K562 (cell line): Measurements from ENCODE around the gene IL10RB. TPM values are rescaled to one million over a fixed set of nuclear protein-coding genes. Genes with fewer than 3 reads are reported as not detected.
A peak's percentile ranks its signal among the peaks of the same experiment; 100 is the strongest.

Experiments
- BCOR ChIP-seq: fragments of 450-650 bp; IDR thresholded peaks from 2 replicates; pipeline ENCODE4 v1.6.1; 2016
- CREB1 ChIP-seq, 2 experiments: sonication (generic) in 1 of 2; formaldehyde crosslinking in 1 of 2; IDR thresholded peaks; 2 replicates each; pipeline versions ENCODE4 v1.6.1 to v1.8.0; 2012 to 2022; ENCODE audit warnings: inconsistent platforms in 1 of 2, mild to moderate bottlenecking in 1 of 2, missing genetic modification reagents in 1 of 2, moderate library complexity in 1 of 2
- KDM1A ChIP-seq, 2 experiments: fragments of 450-650 bp; IDR thresholded peaks; 2 replicates each; pipeline ENCODE4 v1.6.1; 2016; ENCODE audit warnings: mild to moderate bottlenecking in 2 of 2
- KLF13 ChIP-seq: fragments of 450-650 bp; IDR thresholded peaks from 2 replicates; pipeline ENCODE4 v1.6.1; 2016; ENCODE audit warnings: missing genetic modification characterization, low read depth, mild to moderate bottlenecking, missing compliant biosample characterization, moderate library complexity, borderline replicate concordance
- MYC ChIP-seq, 2 experiments: fragments of 250-450 bp in 1 of 2; sonication (Bioruptor Pico) in 1 of 2; IDR thresholded peaks; 2 replicates each; pipeline versions ENCODE4 v1.5.1 to v1.6.1; 2012 to 2021; ENCODE audit warnings: low read depth in 2 of 2, borderline replicate concordance in 1 of 2, improper control_type of control experiment in 1 of 2, low read length in 1 of 2, mild to moderate bottlenecking in 1 of 2, moderate library complexity in 1 of 2
- MYNN ChIP-seq, 2 experiments: sonication (generic); formaldehyde crosslinking in 1 of 2; IDR thresholded peaks; 2 replicates each; pipeline versions ENCODE4 v1.5.0 to v1.6.1; 2016 to 2020; ENCODE audit warnings: antibody characterized with exemption in 1 of 2, missing genetic modification reagents in 1 of 2
- NCOA1 ChIP-seq: fragments of 450-650 bp; IDR thresholded peaks from 2 replicates; pipeline ENCODE4 v1.6.1; 2016; ENCODE audit warnings: low read depth
- PCBP1 ChIP-seq: fragments of 200-400 bp; formaldehyde crosslinking; IDR thresholded peaks from 2 replicates; pipeline ENCODE4 v1.6.1; 2018; ENCODE audit warnings: mild to moderate bottlenecking, low read depth, low read length; ENCODE audit not compliant: poor library complexity, severe bottlenecking
- SMARCC2 ChIP-seq: fragments of 450-650 bp; IDR thresholded peaks from 2 replicates; pipeline ENCODE4 v1.6.1; 2017; ENCODE audit warnings: antibody characterized with exemption, moderate library complexity, mild to moderate bottlenecking, low read depth
- TCF3 ChIP-seq: sonication (generic); formaldehyde crosslinking; IDR thresholded peaks from 2 replicates; pipeline ENCODE4 v1.4.0; 2020; ENCODE audit warnings: mild to moderate bottlenecking, missing genetic modification reagents
- TEAD1 ChIP-seq, 2 experiments: fragments of 450-650 bp in 1 of 2; sonication (generic) in 1 of 2; formaldehyde crosslinking; IDR thresholded peaks; 2 replicates each; pipeline versions ENCODE4 v1.4.0 to v1.8.0; 2020 to 2022; ENCODE audit warnings: mild to moderate bottlenecking in 2 of 2, missing genetic modification reagents in 1 of 2
- ZNF143 ChIP-seq: sonication (generic); formaldehyde crosslinking; IDR thresholded peaks from 2 replicates; pipeline ENCODE4 v1.9.0; 2022; ENCODE audit warnings: mild to moderate bottlenecking, missing genetic modification reagents
- polyA plus RNA-seq, 8 experiments: library from polyadenylated mRNA; depleted of rRNA in 4 of 8; stranded (reverse) in 5 of 8; unstranded in 3 of 8; fragments of >200 nt; fragmentation: Nextera tagmentation in 2 of 8; fragmentation: Illumina TruSeq in 1 of 8; extraction: Ambion mirVana in 2 of 8; extraction: Trizol in 1 of 8; gene quantifications; 2 replicates each; pipeline versions ENCODE4 v1.2.1 to v1.2.3, GENCODE V29; 2011 to 2014; ENCODE audit warnings: inconsistent platforms in 1 of 8, missing spikeins in 1 of 8
- total RNA-seq, 7 experiments: library from RNA; depleted of rRNA in 6 of 7; stranded (reverse); fragments of >200 nt in 6 of 7; fragmentation: Illumina TruSeq in 2 of 7; extraction: Trizol in 2 of 7; gene quantifications; 2 replicates each; pipeline versions ENCODE4 v1.2.1 to v1.2.3, GENCODE V29; 2011 to 2021; ENCODE audit warnings: low replicate concordance in 1 of 7
- TF ChIP-seq, protein P1 (sequence below): fragments of 250-450 bp; sonication (Bioruptor Pico); IDR thresholded peaks from 2 replicates; pipeline ENCODE4 v1.4.0; 2020; ENCODE audit warnings: mild to moderate bottlenecking, moderate library complexity
- TF ChIP-seq, protein P2 (sequence below), 2 experiments: fragments of 450-650 bp; IDR thresholded peaks; 2 replicates each; pipeline ENCODE4 v1.6.1; 2016
- TF ChIP-seq, protein P3 (sequence below): fragments of 200-800 bp; sonication (Bioruptor generic); IDR thresholded peaks from 2 replicates; pipeline ENCODE4 v1.6.1; 2016; ENCODE audit warnings: missing genetic modification characterization, missing compliant biosample characterization

IL10RB gene
- total and polyA plus RNA-seq, 9 of the 15 experiments (the other 6 are each of a cell fraction or from before 2014, with no cell fraction given): 10.9 to 33.8 (median 23.0) TPM

DNA sequence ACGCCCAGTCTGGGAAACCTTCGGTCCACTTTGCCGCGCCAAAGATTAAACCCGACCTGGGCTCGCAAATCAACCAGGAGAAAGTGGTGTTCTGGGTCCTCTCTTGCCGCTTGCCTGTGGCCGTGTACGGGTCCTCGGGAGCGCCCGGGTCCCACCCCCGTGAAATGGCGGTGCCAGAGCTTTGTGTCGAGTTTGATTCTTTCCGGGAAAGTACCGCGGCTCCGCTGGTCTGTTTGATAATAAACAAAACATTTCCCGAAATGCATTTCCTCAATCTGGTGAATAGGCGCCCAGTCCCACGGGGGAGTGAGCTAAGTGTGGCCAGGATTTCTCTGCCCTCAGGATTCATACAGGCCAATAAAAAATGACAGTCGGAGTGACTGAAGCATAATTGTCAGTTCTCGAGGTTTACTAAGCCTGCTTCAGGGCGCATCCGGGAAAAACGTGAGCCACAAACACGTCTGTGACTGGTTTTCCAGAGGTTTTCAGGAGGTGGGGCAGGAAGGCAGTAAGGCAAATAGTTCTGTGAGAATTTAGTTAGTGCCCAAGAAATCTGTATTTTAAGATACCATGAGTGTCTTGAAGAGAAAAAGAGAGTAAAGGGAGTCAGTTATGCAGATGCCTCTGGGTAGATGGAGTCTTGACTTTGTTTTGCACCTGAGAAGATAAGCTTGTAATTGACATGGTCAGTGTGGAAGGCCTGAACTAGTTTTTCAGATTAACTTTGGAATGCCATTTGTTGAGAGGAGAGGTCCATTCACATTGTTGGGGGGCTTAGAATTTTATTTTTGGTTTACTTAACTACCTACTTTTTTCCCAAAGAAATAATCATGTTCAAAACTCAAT is 59.3 kb downstream of the IL10RB start (continued):
- TF ChIP-seq, protein P1, sequence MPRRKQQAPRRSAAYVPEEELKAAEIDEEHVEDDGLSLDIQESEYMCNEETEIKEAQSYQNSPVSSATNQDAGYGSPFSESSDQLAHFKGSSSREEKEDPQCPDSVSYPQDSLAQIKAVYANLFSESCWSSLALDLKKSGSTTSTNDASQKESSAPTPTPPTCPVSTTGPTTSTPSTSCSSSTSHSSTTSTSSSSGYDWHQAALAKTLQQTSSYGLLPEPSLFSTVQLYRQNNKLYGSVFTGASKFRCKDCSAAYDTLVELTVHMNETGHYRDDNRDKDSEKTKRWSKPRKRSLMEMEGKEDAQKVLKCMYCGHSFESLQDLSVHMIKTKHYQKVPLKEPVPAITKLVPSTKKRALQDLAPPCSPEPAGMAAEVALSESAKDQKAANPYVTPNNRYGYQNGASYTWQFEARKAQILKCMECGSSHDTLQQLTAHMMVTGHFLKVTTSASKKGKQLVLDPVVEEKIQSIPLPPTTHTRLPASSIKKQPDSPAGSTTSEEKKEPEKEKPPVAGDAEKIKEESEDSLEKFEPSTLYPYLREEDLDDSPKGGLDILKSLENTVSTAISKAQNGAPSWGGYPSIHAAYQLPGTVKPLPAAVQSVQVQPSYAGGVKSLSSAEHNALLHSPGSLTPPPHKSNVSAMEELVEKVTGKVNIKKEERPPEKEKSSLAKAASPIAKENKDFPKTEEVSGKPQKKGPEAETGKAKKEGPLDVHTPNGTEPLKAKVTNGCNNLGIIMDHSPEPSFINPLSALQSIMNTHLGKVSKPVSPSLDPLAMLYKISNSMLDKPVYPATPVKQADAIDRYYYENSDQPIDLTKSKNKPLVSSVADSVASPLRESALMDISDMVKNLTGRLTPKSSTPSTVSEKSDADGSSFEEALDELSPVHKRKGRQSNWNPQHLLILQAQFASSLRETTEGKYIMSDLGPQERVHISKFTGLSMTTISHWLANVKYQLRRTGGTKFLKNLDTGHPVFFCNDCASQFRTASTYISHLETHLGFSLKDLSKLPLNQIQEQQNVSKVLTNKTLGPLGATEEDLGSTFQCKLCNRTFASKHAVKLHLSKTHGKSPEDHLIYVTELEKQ (CRISPR knock-in tag): no peak
- TF ChIP-seq, protein P2, sequence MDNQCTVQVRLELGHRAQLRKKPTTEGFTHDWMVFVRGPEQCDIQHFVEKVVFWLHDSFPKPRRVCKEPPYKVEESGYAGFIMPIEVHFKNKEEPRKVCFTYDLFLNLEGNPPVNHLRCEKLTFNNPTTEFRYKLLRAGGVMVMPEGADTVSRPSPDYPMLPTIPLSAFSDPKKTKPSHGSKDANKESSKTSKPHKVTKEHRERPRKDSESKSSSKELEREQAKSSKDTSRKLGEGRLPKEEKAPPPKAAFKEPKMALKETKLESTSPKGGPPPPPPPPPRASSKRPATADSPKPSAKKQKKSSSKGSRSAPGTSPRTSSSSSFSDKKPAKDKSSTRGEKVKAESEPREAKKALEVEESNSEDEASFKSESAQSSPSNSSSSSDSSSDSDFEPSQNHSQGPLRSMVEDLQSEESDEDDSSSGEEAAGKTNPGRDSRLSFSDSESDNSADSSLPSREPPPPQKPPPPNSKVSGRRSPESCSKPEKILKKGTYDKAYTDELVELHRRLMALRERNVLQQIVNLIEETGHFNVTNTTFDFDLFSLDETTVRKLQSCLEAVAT (IDR thresholded peaks at IDR 0.05): 0 out of 4 replicates have a peak, but pooled peaks of 1 of the 2 experiments have one; percentile 23
- TF ChIP-seq PCBP1: no peak
- peak; percentile 42; the same call in 1 of the 2 replicates for TF ChIP-seq SMARCC2
- 0 out of 2 replicates have a peak, but pooled peaks have one; percentile 8 for TF ChIP-seq BCOR
- peak; percentile 17; the same call in 1 of the 2 replicates for TF ChIP-seq TCF3
- no peak for TF ChIP-seq CREB1 (IDR thresholded peaks at IDR 0.05)
- no peak for TF ChIP-seq CREB1 (CRISPR knock-in tag; IDR thresholded peaks at IDR 0.05)
- TF ChIP-seq ZNF143 (CRISPR knock-in tag): peak; percentile 60; the same call in 1 of the 2 replicates
- TF ChIP-seq MYC (IDR thresholded peaks at IDR 0.05; ENCODE audit: low read depth, low read length): no peak
- peak; percentile 13; the same call in 1 of the 2 replicates for TF ChIP-seq MYC (CRISPR knock-in tag; IDR thresholded peaks at IDR 0.05; ENCODE audit: borderline replicate concordance, low read depth)
- no peak for TF ChIP-seq KLF13 (tag)
- TF ChIP-seq MYNN (IDR thresholded peaks at IDR 0.05): 0 out of 2 replicates have a peak, but pooled peaks have one; percentile 32
- TF ChIP-seq MYNN (CRISPR knock-in tag; IDR thresholded peaks at IDR 0.05): no peak
- 0 out of 2 replicates have a peak, but pooled peaks have one; percentile 28 for TF ChIP-seq NCOA1
- TF ChIP-seq, protein P3, sequence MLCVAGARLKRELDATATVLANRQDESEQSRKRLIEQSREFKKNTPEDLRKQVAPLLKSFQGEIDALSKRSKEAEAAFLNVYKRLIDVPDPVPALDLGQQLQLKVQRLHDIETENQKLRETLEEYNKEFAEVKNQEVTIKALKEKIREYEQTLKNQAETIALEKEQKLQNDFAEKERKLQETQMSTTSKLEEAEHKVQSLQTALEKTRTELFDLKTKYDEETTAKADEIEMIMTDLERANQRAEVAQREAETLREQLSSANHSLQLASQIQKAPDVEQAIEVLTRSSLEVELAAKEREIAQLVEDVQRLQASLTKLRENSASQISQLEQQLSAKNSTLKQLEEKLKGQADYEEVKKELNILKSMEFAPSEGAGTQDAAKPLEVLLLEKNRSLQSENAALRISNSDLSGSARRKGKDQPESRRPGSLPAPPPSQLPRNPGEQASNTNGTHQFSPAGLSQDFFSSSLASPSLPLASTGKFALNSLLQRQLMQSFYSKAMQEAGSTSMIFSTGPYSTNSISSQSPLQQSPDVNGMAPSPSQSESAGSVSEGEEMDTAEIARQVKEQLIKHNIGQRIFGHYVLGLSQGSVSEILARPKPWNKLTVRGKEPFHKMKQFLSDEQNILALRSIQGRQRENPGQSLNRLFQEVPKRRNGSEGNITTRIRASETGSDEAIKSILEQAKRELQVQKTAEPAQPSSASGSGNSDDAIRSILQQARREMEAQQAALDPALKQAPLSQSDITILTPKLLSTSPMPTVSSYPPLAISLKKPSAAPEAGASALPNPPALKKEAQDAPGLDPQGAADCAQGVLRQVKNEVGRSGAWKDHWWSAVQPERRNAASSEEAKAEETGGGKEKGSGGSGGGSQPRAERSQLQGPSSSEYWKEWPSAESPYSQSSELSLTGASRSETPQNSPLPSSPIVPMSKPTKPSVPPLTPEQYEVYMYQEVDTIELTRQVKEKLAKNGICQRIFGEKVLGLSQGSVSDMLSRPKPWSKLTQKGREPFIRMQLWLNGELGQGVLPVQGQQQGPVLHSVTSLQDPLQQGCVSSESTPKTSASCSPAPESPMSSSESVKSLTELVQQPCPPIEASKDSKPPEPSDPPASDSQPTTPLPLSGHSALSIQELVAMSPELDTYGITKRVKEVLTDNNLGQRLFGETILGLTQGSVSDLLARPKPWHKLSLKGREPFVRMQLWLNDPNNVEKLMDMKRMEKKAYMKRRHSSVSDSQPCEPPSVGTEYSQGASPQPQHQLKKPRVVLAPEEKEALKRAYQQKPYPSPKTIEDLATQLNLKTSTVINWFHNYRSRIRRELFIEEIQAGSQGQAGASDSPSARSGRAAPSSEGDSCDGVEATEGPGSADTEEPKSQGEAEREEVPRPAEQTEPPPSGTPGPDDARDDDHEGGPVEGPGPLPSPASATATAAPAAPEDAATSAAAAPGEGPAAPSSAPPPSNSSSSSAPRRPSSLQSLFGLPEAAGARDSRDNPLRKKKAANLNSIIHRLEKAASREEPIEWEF (CRISPR knock-in tag): peak; percentile 57; the same call in 1 of the 2 replicates
- TF ChIP-seq TEAD1 (CRISPR knock-in tag; IDR thresholded peaks at IDR 0.05): peak in 1 of 2 experiments; percentile 34; a peak in 1 of 4 replicates
- TF ChIP-seq KDM1A (IDR thresholded peaks at IDR 0.05): 0 out of 4 replicates have a peak, but pooled peaks of 1 of the 2 experiments have one; percentile 12
